Measurements from ENCODE around the gene EEF1AKMT4.

GRCh38 chr3:184230081-184230602, 19.3 kb upstream of the EEF1AKMT4 start:
- no peak for TF ChIP-seq CTCF (IDR thresholded peaks at IDR 0.05)
- no peak for TF ChIP-seq ZFX (IDR thresholded peaks at IDR 0.05; ENCODE audit: borderline replicate concordance)
